Measurements from ENCODE around the gene YPEL1. TPM values are rescaled to one million over a fixed set of nuclear protein-coding genes. Genes with fewer than 3 reads are reported as not detected.

Gene YPEL1
- total RNA-seq, 1 donor from 2014 or later = 30.5 TPM

- peaks cover 12% of the 10 kb centered on the region for H3K4me1 Mint-ChIP-seq (ENCODE audit: low read depth)
- H3K36me3 Mint-ChIP-seq (ENCODE audit: insufficient read depth) = peaks cover 27% of the 10 kb centered on the region
- DNase-seq (ENCODE audit: low spot score, unreplicated experiment) = no peak
- peak overlapping the region; percentile 18 for H3K27ac Mint-ChIP-seq
- TF ChIP-seq CTCF (IDR thresholded peaks at IDR 0.05; ENCODE audit: unreplicated experiment) = no peak
- H3K4me3 Mint-ChIP-seq (ENCODE audit: low read depth) = no peak overlapping the region
- no peaks in the 10 kb centered on the region for H3K27me3 Mint-ChIP-seq
- H3K9me3 Mint-ChIP-seq (ENCODE audit: low read depth) = no peaks in the 10 kb centered on the region
These were observed 34.1 kb downstream of the YPEL1 start for GRCh38 chr22:21701384-21701971.

- H3K27me3 Mint-ChIP-seq = no peaks in the 10 kb centered on the region
- TF ChIP-seq CTCF (IDR thresholded peaks at IDR 0.05; ENCODE audit: unreplicated experiment) = no peak
- H3K27ac Mint-ChIP-seq = no peak overlapping the region
- no peak overlapping the region for H3K4me3 Mint-ChIP-seq (ENCODE audit: low read depth)
- peaks cover 12% of the 10 kb centered on the region for H3K4me1 Mint-ChIP-seq (ENCODE audit: low read depth)
- DNase-seq (ENCODE audit: low spot score, unreplicated experiment) = no peak
- no peaks in the 10 kb centered on the region for H3K9me3 Mint-ChIP-seq (ENCODE audit: low read depth)
- peaks cover 27% of the 10 kb centered on the region for H3K36me3 Mint-ChIP-seq (ENCODE audit: insufficient read depth)
These were observed 34.8 kb downstream of the YPEL1 start for GRCh38 chr22:21700822-21701221.

- no peaks in the 10 kb centered on the region for H3K9me3 Mint-ChIP-seq (ENCODE audit: low read depth)
- no peak for TF ChIP-seq CTCF (IDR thresholded peaks at IDR 0.05; ENCODE audit: unreplicated experiment)
- peaks cover 12% of the 10 kb centered on the region for H3K4me1 Mint-ChIP-seq (ENCODE audit: low read depth)
- H3K36me3 Mint-ChIP-seq (ENCODE audit: insufficient read depth) = peaks cover 28% of the 10 kb centered on the region
- no peak overlapping the region for H3K27ac Mint-ChIP-seq
- no peaks in the 10 kb centered on the region for H3K27me3 Mint-ChIP-seq
- no peak for DNase-seq (ENCODE audit: low spot score, unreplicated experiment)
- H3K4me3 Mint-ChIP-seq (ENCODE audit: low read depth) = no peak overlapping the region
These were observed 36.0 kb downstream of the YPEL1 start for GRCh38 chr22:21699643-21700042.

GRCh38 chr22:21698430-21699329, 36.9 kb downstream of the YPEL1 start:
- H3K27ac Mint-ChIP-seq = no peak overlapping the region
- DNase-seq (ENCODE audit: low spot score, unreplicated experiment) = no peak
- no peak overlapping the region for H3K4me3 Mint-ChIP-seq (ENCODE audit: low read depth)
- no peaks in the 10 kb centered on the region for H3K9me3 Mint-ChIP-seq (ENCODE audit: low read depth)
- H3K27me3 Mint-ChIP-seq = no peaks in the 10 kb centered on the region
- H3K4me1 Mint-ChIP-seq (ENCODE audit: low read depth) = peaks cover 12% of the 10 kb centered on the region
- TF ChIP-seq CTCF (IDR thresholded peaks at IDR 0.05; ENCODE audit: unreplicated experiment) = no peak
- peaks cover 26% of the 10 kb centered on the region for H3K36me3 Mint-ChIP-seq (ENCODE audit: insufficient read depth)

GRCh38 chr22:21697880-21698279, 37.7 kb downstream of the YPEL1 start:
- no peaks in the 10 kb centered on the region for H3K27me3 Mint-ChIP-seq
- peaks cover 26% of the 10 kb centered on the region for H3K36me3 Mint-ChIP-seq (ENCODE audit: insufficient read depth)
- H3K4me1 Mint-ChIP-seq (ENCODE audit: low read depth) = peaks cover 12% of the 10 kb centered on the region
- no peak for DNase-seq (ENCODE audit: low spot score, unreplicated experiment)
- H3K27ac Mint-ChIP-seq = no peak overlapping the region
- no peak overlapping the region for H3K4me3 Mint-ChIP-seq (ENCODE audit: low read depth)
- no peaks in the 10 kb centered on the region for H3K9me3 Mint-ChIP-seq (ENCODE audit: low read depth)
- TF ChIP-seq CTCF (IDR thresholded peaks at IDR 0.05; ENCODE audit: unreplicated experiment) = no peak

All from progenitor cell of endocrine pancreas (in vitro differentiated cells).